H1 (cell line): ENCODE results near the gene NSUN7. TPM values are rescaled to one million over a fixed set of nuclear protein-coding genes. Genes with fewer than 3 reads are reported as not detected.

Source experiments
- ATF3 ChIP-seq: IDR thresholded peaks from 2 replicates; pipeline ENCODE4 v1.6.1; 2011; ENCODE audit warnings: low read depth, mild to moderate bottlenecking, low read length; ENCODE audit not compliant: insufficient read depth
- polyA plus RNA-seq, 7 experiments: library from polyadenylated mRNA; depleted of rRNA in 3 of 7; stranded (reverse) in 5 of 7; unstranded in 2 of 7; fragments of >200 nt in 5 of 7; fragments of 200-250 nt in 2 of 7; gene quantifications; 1 replicate in 5 of 7; 2 replicates in 1 of 7; 4 replicates in 1 of 7; pipeline versions ENCODE4 v1.2.1 to v1.2.3, GENCODE V29; 2011 to 2013; ENCODE audit warnings: missing spikeins in 2 of 7, mixed read lengths in 2 of 7
- total RNA-seq: library from RNA; stranded (reverse); fragmentation: NEBNext Ultra II Directional; extraction: Animal tissue kit (Norgen Biotek cat#: 25700); gene quantifications from 2 replicates; pipeline ENCODE4 v1.2.1, GENCODE V29; 2021

The NSUN7 gene
- total and polyA plus RNA-seq, 2 of the 8 experiments (the other 6 are each of a cell fraction or from before 2014, with no cell fraction given), result 8.8 to 24.4 TPM

- TF ChIP-seq ATF3, result no peak
These were observed 28.0 kb upstream of the NSUN7 start (continued) for GRCh38 chr4:40721730-40722171.
